ENCODE measurements around the gene FNDC4.

DNA sequence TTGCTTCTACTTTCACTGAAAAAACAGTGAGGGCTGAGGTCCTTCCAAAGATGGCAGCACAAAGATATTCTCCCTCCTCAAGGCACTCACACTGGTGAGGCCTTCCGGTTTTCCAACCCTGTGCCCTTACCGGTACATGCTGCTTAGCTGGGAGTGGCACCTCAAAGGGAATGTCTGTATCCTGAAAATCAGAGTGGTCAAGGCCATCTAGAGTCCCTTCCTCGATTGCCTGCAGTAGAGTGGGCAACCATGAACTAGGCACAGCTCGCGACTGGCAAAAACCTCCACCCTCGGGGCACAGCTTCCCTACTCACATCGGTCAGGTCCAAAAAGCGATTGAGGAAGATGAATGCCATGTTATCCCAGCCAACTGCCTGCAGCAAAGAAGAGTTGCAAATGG is 49.4 kb downstream of the FNDC4 start:
- TF ChIP-seq CTCF (IDR thresholded peaks at IDR 0.05) (no peak), POLR2AphosphoS5 (IDR thresholded peaks at IDR 0.05) (no peak), POLR2A (IDR thresholded peaks at IDR 0.05; ENCODE audit: low read depth) (no peak)
